IMR-90 (cell line): ENCODE results near the gene NPC1. TPM values are rescaled to one million over a fixed set of nuclear protein-coding genes. Genes with fewer than 3 reads are reported as not detected.

Experiments
- ATAC-seq: fragments of 200-7000 bp; cut with Tn5 transposase; 2 replicates; pipeline ENCODE4 v1.9.1; 2020; ENCODE audit warnings: low read depth, mild to moderate bottlenecking, moderate library complexity
- BruUV-seq: library from RNA; stranded (reverse); fragments of 400-500 nt; replicated peaks from 2 replicates; lab custom pipeline; 2021; lab: Mats Ljungman, UMichigan
- CTCF ChIA-PET: fragments of 300-600 bp; formaldehyde crosslinking; extraction: SDS; loops from one replicate; lab custom pipeline; 2021; ENCODE audit warnings: antibody characterized with exemption; lab: Yijun Ruan, JAX
- POLR2A ChIA-PET: fragments of 300-600 bp; sonication (Branson Sonifier 250); formaldehyde crosslinking; loops from one replicate; lab custom pipeline; 2022; ENCODE audit warnings: antibody characterized with exemption; ENCODE audit not compliant: unreplicated experiment; lab: Charles Lee
- DNase-seq: peaks from one replicate; pipeline ENCODE4 v3.0.0; 2013
- H2AFZ ChIP-seq: replicated peaks from 2 replicates; pipeline ENCODE3; 2013; ENCODE audit warnings: low read length, mild to moderate bottlenecking; ENCODE audit not compliant: poor library complexity
- H2AK5ac ChIP-seq: 2 replicates; pipeline ENCODE4 v1.6.1; 2013; ENCODE audit warnings: low read depth, low read length, inconsistent platforms
- H2AK9ac ChIP-seq: replicated peaks from 2 replicates; pipeline ENCODE3; 2013; ENCODE audit warnings: mild to moderate bottlenecking, low read depth, low read length, moderate library complexity; ENCODE audit not compliant: poor library complexity
- H2BK120ac ChIP-seq: 2 replicates; pipeline ENCODE4 v1.6.1; 2013; ENCODE audit warnings: low read depth, low read length, inconsistent platforms
- H2BK15ac ChIP-seq: 3 replicates; pipeline ENCODE4 v1.6.1; 2013; ENCODE audit warnings: low read depth, low read length, inconsistent platforms
- H2BK20ac ChIP-seq: 2 replicates; pipeline ENCODE4 v1.6.1; 2013; ENCODE audit warnings: low read depth, mild to moderate bottlenecking, inconsistent platforms, low read length, moderate library complexity
- H2BK5ac ChIP-seq: 2 replicates; pipeline ENCODE4 v1.6.1; 2013; ENCODE audit warnings: mild to moderate bottlenecking, low read depth, low read length, inconsistent platforms; ENCODE audit not compliant: poor library complexity, severe bottlenecking
- H3K14ac ChIP-seq: replicated peaks from 2 replicates; pipeline ENCODE4 v1.6.1; 2013; ENCODE audit warnings: low read depth, low read length, inconsistent platforms
- H3K18ac ChIP-seq: 2 replicates; pipeline ENCODE4 v1.6.1; 2013; ENCODE audit warnings: low read depth, low read length, control low read depth
- H3K23ac ChIP-seq: 2 replicates; pipeline ENCODE4 v1.6.1; 2013; ENCODE audit warnings: low read depth, low read length, inconsistent platforms
- H3K27ac ChIP-seq: 2 replicates; pipeline ENCODE4 v1.5.1; 2013; ENCODE audit warnings: mild to moderate bottlenecking, control low read depth, low read length; ENCODE audit not compliant: insufficient read depth
- H3K27me3 ChIP-seq: 2 replicates; pipeline ENCODE4 v1.6.1; 2013; ENCODE audit warnings: low read length; ENCODE audit not compliant: control insufficient read depth, insufficient read depth
- H3K36me3 ChIP-seq: 2 replicates; pipeline ENCODE4 v1.6.1; 2013; ENCODE audit warnings: low read length, mixed read lengths; ENCODE audit not compliant: control insufficient read depth, insufficient read depth
- H3K4ac ChIP-seq: 2 replicates; pipeline ENCODE4 v1.6.1; 2013; ENCODE audit warnings: low read depth, low read length, inconsistent platforms
- H3K4me1 ChIP-seq: 2 replicates; pipeline ENCODE4 v1.6.1; 2013; ENCODE audit warnings: low read length, mixed read lengths; ENCODE audit not compliant: control insufficient read depth, insufficient read depth
- H3K4me2 ChIP-seq: 2 replicates; pipeline ENCODE4 v1.6.1; 2013; ENCODE audit warnings: low read depth, mild to moderate bottlenecking, control low read depth, low read length, moderate library complexity
- H3K4me3 ChIP-seq: 2 replicates; pipeline ENCODE4 v1.5.1; 2013; ENCODE audit warnings: low read depth, mild to moderate bottlenecking, control low read depth, low read length, moderate library complexity; ENCODE audit not compliant: insufficient read depth
- H3K56ac ChIP-seq: 2 replicates; pipeline ENCODE4 v1.6.1; 2013; ENCODE audit warnings: low read length, inconsistent platforms; ENCODE audit not compliant: insufficient read depth; ENCODE audit errors: extremely low read depth
- H3K79me1 ChIP-seq, 2 experiments: 2 replicates each; pipeline ENCODE4 v1.6.1; 2013; ENCODE audit warnings: low read length in 2 of 2, inconsistent platforms in 1 of 2, low read depth in 1 of 2
- H3K9ac ChIP-seq: 2 replicates; pipeline ENCODE4 v1.6.1; 2013; ENCODE audit warnings: low read depth, low read length, control low read depth
- H3K9me1 ChIP-seq: 2 replicates; pipeline ENCODE4 v1.6.1; 2013; ENCODE audit warnings: low read length, inconsistent platforms; ENCODE audit not compliant: insufficient read depth
- H3K9me3 ChIP-seq: 2 replicates; pipeline ENCODE4 v1.6.1; 2013; ENCODE audit warnings: low read length; ENCODE audit not compliant: control insufficient read depth, insufficient read depth
- H4K20me1 ChIP-seq: 2 replicates; pipeline ENCODE4 v1.6.1; 2013; ENCODE audit warnings: low read length, inconsistent platforms; ENCODE audit not compliant: insufficient read depth
- H4K5ac ChIP-seq: 2 replicates; pipeline ENCODE4 v1.6.1; 2013; ENCODE audit warnings: mild to moderate bottlenecking, low read depth, low read length, control low read depth
- H4K8ac ChIP-seq, 2 experiments: 2 replicates each; pipeline ENCODE4 v1.6.1; 2013; ENCODE audit warnings: low read depth in 2 of 2, low read length in 2 of 2, control low read depth in 1 of 2, inconsistent platforms in 1 of 2
- H4K91ac ChIP-seq: 2 replicates; pipeline ENCODE4 v1.6.1; 2013; ENCODE audit warnings: low read depth, low read length, inconsistent platforms; ENCODE audit not compliant: insufficient read depth
- CEBPB ChIP-seq: IDR thresholded peaks from 2 replicates; pipeline ENCODE4 v1.6.1; 2012; ENCODE audit warnings: low read depth, low read length, improper control_type of control experiment
- WGBS, 2 experiments: methylation state at CpG; one replicate each; pipeline versions ENCODE4 v1.1.5 to v1.1.7; 2013; ENCODE audit warnings: missing lambda C conversion rate in 2 of 2; ENCODE audit not compliant: insufficient read length in 1 of 2; ENCODE audit errors: extremely low coverage in 2 of 2; 5-methylcytosine and 5-hydroxymethylcytosine counted together
- dilution Hi-C: fragments of 300-500 bp; cut with HindIII; formaldehyde crosslinking; loops from one replicate; pipeline ENCODE4 v1.14.3; 2018; ENCODE audit warnings: low sequenced_read_pairs; ENCODE audit not compliant: unreplicated experiment
- in situ Hi-C: fragments of 300-500 bp; cut with MboI; formaldehyde crosslinking; loops from 3 replicates; pipeline ENCODE4 v1.14.3; 2019; ENCODE audit warnings: low sequenced_read_pairs, inconsistent platforms, mixed read lengths
- intact Hi-C: fragments of 100-400 bp; cut with micrococcal nuclease; formaldehyde crosslinking; loops from 2 replicates; pipeline ENCODE4 v1.10.0; 2022
- polyA plus RNA-seq, 3 experiments: library from polyadenylated mRNA; depleted of rRNA; stranded (reverse); fragments of >200 nt; gene quantifications; 2 replicates each; pipeline ENCODE4 v1.2.3, GENCODE V29; 2012; ENCODE audit warnings: low replicate concordance in 1 of 3
- total RNA-seq: library from RNA; depleted of rRNA; stranded (reverse); fragments of >200 nt; gene quantifications from 2 replicates; pipeline ENCODE4 v1.2.3, GENCODE V29; 2012
- TF ChIP-seq, protein P1 (sequence below): conservative IDR thresholded peaks from 2 replicates; pipeline ENCODE4 v1.5.1; 2012; ENCODE audit warnings: mild to moderate bottlenecking, low read depth, low read length, improper control_type of control experiment

NPC1 gene
- total and polyA plus RNA-seq, 2 of the 4 experiments (the other 2 are of a cell fraction) = 7.5 to 7.9 TPM

DNA sequence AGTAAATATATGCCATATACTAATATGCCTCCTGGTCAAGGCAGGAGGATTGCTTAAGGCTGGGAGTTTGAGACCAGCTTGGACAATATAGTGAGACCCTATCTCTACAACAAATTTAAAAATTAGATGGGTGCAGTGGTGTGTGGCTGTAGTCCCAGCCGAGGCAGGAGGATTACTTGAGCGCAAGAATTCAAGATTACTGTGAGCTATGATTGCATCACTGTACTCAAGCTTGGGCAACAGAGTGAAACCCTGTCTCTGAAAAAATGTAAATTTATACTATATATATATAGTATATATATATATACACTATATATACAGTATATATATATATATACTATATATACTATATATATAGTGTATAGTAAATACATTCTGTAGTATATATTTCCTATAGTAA lies 30.0 kb upstream of the NPC1 start:
- no peaks in the 10 kb centered on the region for H3K9me3 ChIP-seq
- no peak overlapping the region for H3K4ac ChIP-seq
- DNase-seq (no peak), ATAC-seq (no peak)
- intact Hi-C loops (no loop called here), in situ Hi-C loops (no loop called here), dilution Hi-C loops (no loop called here)
- no peaks in the 10 kb centered on the region for H3K36me3 ChIP-seq
- H3K4me3 ChIP-seq = no peak overlapping the region
- H2BK20ac ChIP-seq = no peak overlapping the region
- H4K8ac ChIP-seq = no peak overlapping the region
- TF ChIP-seq, protein P1, sequence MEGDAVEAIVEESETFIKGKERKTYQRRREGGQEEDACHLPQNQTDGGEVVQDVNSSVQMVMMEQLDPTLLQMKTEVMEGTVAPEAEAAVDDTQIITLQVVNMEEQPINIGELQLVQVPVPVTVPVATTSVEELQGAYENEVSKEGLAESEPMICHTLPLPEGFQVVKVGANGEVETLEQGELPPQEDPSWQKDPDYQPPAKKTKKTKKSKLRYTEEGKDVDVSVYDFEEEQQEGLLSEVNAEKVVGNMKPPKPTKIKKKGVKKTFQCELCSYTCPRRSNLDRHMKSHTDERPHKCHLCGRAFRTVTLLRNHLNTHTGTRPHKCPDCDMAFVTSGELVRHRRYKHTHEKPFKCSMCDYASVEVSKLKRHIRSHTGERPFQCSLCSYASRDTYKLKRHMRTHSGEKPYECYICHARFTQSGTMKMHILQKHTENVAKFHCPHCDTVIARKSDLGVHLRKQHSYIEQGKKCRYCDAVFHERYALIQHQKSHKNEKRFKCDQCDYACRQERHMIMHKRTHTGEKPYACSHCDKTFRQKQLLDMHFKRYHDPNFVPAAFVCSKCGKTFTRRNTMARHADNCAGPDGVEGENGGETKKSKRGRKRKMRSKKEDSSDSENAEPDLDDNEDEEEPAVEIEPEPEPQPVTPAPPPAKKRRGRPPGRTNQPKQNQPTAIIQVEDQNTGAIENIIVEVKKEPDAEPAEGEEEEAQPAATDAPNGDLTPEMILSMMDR = no peak
- TF ChIP-seq CEBPB = peak; percentile 62
- no peak overlapping the region for H3K23ac ChIP-seq
- no peaks in the 10 kb centered on the region for H3K79me1 ChIP-seq
- H3K27me3 ChIP-seq = peaks cover 23% of the 10 kb centered on the region
- H3K4me2 ChIP-seq = no peak overlapping the region
- H2AFZ ChIP-seq = no peak overlapping the region
- H3K9ac ChIP-seq = no peak overlapping the region
- no peak overlapping the region for H2AK9ac ChIP-seq
- BruUV-seq = no TSS peak
- H4K91ac ChIP-seq = no peak overlapping the region
- H2BK5ac ChIP-seq = no peak overlapping the region
- H3K27ac ChIP-seq = no peak overlapping the region
- no peaks in the 10 kb centered on the region for H4K20me1 ChIP-seq
- H2BK120ac ChIP-seq = no peak overlapping the region
- no peak overlapping the region for H2BK15ac ChIP-seq
- no peak overlapping the region for H2AK5ac ChIP-seq
- peaks cover 15% of the 10 kb centered on the region for H3K4me1 ChIP-seq
- H3K56ac ChIP-seq = no peak overlapping the region
- H3K14ac ChIP-seq = no peak overlapping the region
- POLR2A ChIA-PET = no interaction called here
- WGBS, 2 experiments = no CpG with 5 or more reads among the region's 2 CpGs
- CTCF ChIA-PET = interaction anchor here (0.7 kb wide), 1 partner anchor 191 kb away, joined by 4 read pairs; no protein-coding TSS in a partner anchor
- no peak overlapping the region for H4K5ac ChIP-seq
- no peak overlapping the region for H3K18ac ChIP-seq
- no peaks in the 10 kb centered on the region for H3K9me1 ChIP-seq
